Endometrial microvascular endothelial cells (primary cell): ENCODE data around the gene UCN2. TPM values are rescaled to one million over a fixed set of nuclear protein-coding genes. Genes with fewer than 3 reads are reported as not detected.
"Not testable (repeated sequence)": the region's sequence is repeated elsewhere in the genome, so short reads cannot be mapped to it uniquely, and the experiment has no call there.

Experiments used
- in situ Hi-C: cut with HindIII; loops from 2 replicates; pipeline ENCODE4 v1.10.0; 2017; ENCODE audit warnings: low sequenced_read_pairs, low pct_unique_long_range_greater_than_20kb; ENCODE audit errors: inconsistent ontology term
- total RNA-seq: library from RNA; depleted of rRNA; stranded (reverse); fragments of >200 nt; gene quantifications from one replicate; pipeline ENCODE4 v1.2.3, GENCODE V29; 2015; ENCODE audit errors: inconsistent ontology term

The UCN2 gene
- total RNA-seq, 1 donor from 2014 or later, result not detected

DNA sequence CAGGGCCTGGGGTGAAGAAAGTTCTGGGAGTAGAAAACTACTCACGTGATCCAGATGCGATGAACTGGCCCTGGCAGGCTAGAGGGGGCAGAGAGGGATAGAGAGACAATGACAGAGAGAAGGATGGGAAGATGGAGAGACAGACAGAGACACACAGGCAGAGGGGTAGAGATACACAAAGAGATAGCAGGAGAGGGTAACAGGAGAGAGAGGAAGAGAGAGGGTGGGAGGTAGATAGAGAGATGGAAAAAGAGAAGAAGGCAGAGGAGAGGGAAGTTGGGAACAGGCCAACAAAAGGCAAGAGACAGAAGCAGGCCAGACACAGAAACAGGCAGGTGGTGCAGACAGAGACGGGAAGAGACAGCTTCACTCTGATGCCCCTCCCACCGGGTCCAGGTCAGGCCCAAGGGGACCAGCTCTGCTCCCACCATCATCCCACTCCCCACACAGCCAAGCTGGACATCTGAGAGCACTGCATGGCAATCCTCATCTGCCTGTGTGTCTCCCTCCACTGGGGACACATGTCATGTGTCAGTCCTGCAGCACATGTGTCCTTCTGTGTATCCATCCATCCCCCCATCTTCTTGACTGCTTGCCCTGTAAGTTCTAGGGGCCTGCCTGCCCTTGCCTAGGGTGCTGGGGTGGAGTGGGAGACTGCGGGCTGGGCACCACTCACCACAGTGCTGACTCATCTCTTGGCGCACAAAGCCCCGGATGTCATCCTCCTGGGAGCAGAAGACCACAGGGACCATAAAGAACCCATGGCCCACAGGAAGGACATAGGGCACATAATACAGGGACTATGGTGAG, 2.2 kb upstream of the UCN2 start:
- in situ Hi-C loops, result no loop called here

DNA sequence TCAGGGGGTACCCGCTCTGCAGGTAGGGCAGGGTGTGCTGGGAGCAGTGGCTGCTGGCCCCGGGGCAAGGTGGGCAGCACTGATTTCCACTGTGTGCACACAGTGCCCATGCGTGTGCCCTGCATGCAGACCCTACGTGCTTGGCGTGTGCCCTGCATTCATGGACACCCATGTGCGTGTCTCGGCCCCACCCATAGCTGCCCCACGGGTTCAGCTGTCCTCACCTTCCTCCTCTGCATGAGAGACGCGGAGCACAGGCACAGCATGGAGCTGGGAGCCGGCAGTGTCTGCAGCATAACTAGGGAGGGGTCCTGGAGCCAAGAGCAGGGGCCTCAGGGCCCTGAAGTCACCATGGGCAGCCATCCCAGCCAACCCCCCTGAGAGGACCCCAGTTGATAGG, 1.6 kb upstream of the UCN2 start:
- in situ Hi-C loops, result no loop called here

DNA sequence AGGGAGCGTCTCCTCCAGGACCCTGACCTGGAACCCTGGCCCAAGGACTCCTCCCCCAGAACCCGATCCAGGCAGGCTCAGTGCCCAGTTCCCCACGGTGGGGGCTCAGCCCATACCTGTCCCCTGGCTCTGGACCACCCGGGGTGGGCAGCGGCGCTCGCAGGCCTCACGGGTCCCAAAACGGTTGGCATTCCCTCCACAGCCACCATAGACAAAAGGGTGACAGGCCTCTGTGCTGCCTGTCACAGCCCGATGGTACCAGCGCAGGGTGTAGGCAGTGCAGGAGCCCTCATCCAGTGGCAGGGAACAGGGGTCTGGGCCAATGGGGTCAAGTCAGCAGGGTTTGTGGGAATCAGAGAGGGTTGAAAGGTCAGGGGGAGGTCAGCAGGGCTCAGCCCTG, 1.1 kb upstream of the UCN2 start:
- in situ Hi-C loops, result no loop called here

DNA sequence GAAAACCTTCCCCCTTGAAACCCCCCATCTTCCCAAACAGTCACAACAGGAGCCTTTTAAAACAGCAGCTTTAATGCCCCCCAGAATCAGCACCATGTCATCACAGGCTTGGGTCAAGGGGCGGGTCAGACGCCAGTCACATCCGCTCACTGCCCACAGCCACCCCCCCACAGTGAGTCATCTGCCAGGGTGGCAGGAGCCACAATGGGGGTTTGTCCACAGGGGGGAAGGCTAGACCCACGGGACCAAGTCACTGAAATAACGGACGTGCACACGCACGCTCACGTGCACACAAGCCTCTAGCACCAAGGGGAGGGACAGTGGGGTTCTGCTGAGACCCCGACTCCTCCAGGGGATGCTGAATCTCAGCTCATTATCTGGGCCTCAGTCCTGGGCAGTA, 441 bp upstream of the UCN2 start:
- in situ Hi-C loops, result no loop called here

DNA sequence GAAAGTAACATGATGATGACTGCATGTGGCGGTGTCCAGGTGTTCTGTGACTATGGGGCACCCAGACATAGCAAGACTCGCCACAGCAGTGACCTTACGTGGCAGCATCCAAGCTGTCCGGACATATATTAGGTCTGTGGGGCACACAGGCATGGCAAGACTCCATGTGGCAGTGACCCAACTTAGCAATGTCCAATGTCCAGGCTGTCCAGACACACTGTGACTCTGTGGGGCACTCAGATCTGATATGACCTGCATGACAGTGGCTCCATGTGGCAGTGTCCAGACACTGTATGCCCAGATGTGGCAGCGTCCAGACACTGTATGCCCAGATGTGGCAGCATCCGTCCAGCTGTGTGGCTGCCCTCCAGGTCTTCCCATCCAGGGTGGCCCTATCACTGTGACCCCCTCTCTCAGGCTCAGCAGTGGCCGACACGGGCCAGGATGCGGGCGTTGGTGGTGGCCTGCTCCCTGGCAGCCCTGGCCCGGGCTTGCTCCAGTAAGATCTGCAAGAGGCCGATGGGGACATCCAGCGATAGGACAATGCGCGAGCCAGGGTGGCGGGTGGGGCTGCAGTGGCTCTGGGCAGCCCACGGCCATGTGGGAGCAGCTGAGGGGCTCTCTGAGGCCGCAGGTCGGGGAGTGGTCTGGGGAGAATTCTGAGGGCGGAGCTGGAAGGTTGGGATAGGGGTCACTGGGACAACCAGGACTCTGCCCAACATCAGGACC, 1.1 kb downstream of the UCN2 start:
- in situ Hi-C loops, result no loop called here

DNA sequence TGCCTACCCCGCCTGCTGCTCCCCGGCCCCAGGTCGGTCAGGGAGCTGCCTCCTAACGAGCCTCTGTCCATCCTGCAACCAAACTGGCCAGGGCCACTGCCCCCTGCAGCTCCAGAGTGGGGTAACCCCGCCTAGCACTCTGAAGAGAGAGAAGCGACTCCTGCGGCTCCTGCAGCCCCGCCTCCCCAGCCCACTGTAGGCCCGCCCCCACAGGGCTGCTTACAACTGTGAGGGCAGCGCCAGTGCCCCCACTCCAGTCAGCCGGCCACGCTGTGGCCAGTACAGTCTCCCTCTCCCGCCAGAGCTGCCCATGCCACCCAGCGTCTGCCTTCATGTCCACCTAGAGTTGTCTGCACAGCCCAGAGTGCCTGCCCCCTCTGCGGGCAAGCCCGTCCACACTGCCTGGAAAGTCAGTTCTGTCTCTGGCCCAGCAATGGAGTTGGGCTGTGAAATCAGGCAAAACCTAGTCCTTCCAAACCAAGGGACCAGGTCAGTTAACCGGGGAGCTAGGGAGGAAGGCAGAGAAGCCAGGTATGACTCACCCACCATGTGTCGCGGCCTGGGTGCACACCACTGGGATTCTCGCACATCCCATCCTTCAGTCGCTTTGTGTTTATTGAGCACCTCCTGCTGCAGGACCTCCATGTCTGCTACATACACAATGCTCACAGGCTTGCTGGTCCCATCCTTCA, 2.4 kb downstream of the UCN2 start:
- in situ Hi-C loops, result no loop called here

DNA sequence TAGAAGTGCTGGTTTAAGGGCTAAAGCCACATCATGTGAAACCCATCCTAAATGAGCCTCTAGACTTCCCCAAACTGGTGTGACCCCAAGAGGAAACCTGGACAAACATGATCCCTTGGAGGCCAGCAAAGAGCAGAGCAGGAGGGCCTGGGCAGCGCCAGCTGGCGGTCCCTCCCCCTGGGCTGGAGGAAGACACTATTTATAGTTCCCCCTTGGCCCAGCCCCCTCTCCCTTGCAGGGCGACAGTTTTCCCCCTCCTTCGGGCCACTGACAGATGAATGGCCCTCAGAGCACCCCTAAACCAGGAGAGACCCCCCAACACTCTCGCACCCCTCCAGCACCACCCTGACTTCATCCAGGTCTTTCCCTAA, 2.9 kb downstream of the UCN2 start:
- in situ Hi-C loops, result no loop called here

DNA sequence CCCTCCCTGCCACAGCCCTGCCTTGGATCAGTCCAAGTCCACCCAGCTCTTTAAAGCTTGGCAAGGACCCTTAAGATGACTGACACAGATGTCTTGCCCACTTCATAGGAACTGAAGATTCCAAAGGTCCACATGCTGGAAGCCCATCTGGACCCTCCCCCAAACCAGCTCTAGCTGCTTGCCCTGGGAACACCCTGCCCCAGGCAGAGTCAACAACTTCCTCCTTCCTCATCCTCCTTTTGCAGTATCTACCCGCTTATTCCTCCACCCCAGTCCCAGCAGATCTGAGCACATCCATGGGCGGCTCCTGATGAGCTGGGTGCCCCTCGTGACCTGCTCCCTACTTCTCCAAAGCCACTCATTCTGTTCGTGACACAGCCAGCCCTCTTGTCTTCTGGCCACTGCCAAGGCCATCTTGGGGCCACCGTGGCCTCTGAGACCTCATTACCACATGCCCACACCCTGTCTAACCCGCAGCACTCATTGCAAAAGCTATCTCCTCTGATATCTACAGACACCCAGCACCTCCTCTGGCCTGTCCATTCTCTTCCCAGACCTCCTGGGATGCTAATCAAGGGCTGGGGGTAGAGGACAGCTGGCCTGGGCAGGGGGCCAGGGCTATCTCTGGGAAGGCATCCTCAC, 5.0 kb downstream of the UCN2 start:
- in situ Hi-C loops, result no loop called here

DNA sequence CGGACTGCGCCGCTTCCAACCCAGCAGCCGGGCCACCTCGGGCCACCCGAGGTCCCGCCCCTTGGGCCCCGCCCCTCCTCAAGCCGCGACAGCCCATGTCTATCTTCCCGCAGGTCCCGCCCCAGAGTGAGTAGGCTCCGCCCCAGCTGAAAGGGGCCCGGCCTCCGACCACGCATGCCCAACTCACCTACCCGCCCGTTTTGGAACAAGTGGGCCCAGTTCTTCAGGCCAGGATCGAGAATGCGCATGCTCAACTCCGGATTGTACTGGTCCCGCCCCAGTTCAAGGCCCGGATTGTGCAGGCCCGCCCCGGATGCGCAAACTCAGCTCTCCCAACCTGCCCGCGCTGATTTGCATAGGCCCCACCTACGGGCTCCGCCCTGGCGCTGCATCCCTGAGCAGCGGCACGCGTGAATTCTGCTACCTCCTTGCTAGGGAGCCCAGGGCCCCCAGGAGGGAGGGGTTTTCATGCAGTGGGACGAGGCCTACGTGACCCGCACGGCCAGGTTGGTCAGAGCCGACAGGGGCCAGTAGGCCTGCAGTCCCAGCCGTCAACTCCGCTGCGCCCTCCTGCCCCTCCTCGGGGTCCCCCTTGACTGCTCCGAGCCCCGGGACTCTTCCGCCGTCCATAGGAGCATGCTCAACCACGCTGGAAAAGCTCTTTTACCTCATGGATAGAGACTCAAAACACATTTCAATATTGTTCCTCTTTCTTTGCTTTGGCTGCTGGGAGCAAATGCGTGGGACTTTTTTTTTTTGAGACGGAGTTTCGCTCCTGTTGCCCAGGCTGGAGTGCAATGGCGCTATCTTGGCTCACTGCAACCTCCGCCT, 6.6 kb downstream of the UCN2 start, which contains the start of gene PFKFB4:
Gene PFKFB4, minus strand, starts transcription at position 8 of the 831 bp plus-strand sequence. CDS start 26 bp downstream, outside the sequence.
- in situ Hi-C loops, result no loop called here

DNA sequence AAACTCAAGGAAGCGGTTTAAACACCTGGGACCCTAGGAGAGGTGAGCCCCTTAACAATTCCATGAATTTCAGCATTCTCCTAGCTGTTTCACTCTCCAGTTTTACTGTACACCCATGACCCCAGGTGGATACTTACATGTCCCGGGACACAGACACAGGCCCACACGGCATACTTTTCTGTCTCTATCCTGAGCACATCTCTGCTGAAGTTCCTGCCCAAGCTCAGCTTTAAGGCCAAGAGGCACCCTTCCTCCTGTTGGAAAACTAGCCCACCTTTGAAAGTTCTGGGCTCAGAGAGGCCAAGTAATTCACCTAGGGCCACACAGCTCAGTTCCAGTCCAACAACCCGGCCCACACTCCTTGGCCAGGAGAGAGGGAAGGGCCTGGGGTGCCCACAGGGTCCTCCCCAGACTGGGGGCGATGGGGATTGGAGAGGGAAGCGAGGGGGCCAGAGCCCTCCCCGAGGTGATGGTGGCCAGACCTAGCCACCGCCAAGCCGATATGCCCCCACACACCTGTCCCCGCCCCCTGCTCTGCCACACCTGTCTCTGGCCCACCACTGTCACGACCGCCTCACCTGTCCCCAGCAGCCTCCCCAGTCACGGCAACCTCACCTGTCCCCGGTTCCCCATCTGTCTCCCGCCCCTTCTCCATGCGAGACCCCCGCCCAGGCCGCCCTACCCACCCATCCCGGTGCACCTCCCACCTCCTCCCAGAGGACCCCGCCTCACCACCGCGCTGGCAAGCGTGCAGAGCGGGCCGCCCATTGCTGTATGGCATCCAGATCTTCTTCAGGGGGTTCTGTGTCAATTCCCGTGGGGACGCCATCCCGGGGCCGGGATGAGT, 7.4 kb downstream of the UCN2 start:
- in situ Hi-C loops, result no loop called here

DNA sequence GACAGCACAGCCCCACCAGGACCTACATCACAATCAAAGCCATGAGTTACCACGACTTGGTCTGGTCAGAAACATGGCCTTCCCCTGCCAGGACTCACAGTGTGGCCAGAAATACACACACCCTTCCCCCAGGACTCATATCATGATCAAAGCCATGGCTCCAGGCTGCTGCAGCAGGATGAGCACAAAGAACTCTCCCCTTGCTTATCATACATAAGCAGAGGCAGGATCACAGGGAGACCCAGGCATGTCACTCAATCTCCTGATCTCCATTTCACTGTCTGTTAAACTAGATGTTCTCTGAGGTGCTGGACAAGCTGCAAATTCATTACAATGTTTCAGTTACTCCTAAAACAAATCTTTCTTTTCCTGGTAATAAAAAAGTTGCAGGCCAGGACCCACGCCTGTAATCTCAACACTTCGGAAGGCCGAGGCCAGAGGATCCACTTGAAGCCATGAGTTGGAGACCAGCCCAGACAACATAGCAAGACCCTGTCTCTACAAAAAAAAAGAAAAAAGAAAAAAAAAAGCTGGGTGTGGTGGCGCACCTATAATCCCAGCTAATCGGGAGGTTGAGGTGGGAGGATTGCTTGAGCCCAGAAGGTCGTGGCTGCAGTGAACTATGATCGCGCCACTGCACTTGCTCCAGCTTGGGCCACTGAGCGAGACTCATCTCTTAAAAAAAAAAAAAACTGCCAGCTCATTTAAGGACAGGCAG, 8.2 kb downstream of the UCN2 start:
- in situ Hi-C loops, result no loop called here

DNA sequence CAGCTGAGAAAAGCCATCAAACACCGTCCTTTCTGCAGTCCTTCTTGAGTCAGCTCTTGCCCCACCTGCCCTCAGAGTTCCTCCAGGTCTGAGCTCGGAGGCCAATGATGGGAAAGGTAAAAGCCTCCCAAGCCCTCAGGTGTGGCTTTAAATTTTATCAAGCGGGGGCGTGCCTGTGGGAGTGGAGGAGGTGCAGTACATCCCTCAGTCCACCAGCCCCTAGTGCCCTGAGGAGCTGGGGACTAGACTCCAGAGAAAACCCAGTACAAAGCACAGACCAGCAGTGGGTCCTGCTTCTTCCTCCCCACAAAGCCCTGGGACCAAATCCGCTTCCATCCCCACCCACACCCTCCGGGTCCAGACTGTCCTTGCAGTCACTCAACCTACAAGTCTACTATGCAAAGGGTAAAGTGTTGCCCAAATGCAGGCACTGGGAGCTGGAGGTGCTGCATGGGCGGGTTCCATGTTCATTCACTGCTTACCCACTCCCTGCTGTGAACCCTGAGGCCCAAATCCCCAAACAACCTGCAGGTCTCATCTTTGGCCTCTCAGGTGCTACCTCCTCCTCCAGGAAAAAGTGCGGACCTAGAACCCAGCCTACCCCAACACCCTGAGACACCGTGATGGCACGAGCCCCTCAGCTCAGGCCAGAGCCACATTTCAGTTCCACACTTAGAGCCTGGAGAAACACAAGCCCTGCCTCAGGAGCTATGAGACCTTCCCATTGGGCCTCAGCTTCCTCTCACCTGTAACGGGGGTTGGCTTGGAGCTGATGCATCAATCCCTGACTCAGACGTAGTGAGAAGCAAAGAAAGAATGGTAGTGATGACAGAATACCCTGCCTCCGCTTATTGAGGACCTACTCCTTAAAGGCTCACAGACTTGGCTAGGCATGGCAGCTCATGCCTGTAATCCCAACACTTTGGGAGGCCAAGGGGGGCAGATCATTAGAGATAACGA, 9.4 kb downstream of the UCN2 start:
- in situ Hi-C loops, result no loop called here

DNA sequence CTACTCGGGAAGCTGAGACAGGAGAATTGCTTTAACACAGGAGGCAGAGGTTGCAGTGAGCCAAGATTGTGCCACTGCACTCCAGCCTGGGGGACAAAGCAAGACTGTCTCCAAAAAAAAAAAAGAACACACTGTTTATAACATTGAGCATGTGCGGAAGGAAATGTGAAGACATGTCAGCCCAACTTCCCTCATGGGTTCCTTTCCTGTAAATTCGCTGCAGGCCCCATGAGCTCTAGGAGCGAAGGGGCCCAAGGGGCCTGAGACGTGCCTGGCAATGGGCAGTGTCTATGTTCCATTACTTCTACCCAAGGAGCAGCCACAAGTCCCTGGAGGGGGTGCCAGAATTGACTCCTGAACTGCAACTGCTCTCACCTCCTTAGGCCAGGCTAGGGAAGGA, 10.2 kb downstream of the UCN2 start:
- in situ Hi-C loops, result no loop called here

DNA sequence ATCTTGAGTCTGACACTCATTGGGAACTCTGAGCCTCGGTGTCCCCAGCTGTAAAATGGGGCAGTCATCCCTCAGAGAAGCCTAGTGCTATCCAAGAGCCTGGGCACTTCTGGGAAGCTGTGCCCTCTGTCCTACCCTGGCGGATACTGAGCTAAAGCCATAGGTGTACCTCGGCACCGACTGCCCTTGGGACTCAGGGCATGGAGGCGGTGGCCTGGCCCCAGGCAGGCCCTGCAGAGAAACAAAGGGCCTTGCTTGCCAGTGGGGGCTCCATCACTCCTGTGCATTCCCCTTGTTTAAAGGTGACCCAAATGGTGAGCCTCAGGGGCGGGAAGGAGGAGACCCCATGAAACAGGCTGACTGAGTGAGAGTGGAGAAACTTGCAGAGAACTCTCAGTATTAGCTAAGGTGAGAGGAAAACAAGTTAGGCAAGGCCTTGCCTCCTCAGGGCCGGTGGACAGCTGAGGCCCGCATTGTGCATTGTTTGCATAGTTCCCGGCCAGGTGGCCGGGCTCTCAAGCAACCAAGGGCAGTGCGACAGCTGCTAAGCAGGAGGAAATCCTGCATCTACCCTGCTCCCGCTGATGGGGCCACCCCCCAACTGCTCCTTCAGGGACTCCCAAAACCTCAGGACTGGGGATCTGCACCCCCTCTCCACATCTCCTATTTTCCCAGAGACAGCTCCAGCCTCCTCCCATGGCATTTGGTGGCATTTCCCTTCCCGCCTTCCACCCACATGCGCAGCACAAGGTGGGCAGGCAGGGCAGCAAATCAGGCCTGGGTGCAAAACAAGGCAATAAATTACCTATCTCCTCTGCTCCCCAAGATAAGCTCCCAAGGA, 11.2 kb downstream of the UCN2 start:
- in situ Hi-C loops, result no loop called here

DNA sequence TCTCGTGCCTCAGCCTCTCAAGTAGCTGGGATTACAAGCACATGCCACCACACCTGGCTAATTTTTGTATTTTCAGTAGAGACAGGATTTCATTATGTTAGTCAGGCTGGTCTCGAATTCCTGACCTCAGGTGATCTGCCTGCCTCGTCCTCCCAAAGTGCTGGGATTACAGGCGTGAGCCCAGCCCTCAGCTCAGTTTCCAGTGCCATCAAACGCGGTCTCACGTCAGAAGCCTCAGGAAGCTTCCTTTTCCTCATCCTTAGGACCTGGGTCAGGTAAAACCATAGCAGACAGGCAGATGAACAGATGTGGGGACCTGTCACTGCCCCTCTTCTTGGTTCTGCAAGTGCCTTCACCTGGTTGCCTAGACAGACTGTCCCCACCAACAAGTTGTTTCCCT, 11.9 kb downstream of the UCN2 start:
- in situ Hi-C loops, result not testable (repeated sequence)
